HCT116 (cell line): ENCODE data around the gene BAIAP2L1. TPM values are rescaled to one million over a fixed set of nuclear protein-coding genes. Genes with fewer than 3 reads are reported as not detected.
"Not testable (repeated sequence)": the region's sequence is repeated elsewhere in the genome, so short reads cannot be mapped to it uniquely, and the experiment has no call there.

Experiments
- ATAC-seq: fragments of 200-7000 bp; cut with Tn5 transposase; 2 replicates; pipeline ENCODE4 v1.9.1; 2020; ENCODE audit warnings: mild to moderate bottlenecking, moderate library complexity
- BruUV-seq: library from RNA; stranded (reverse); fragments of 400-500 nt; replicated peaks from 2 replicates; lab custom pipeline; 2021; lab: Mats Ljungman, UMichigan
- CTCF ChIA-PET: fragments of 300-600 bp; sonication (Branson Sonifier 250); formaldehyde crosslinking; loops from one replicate; lab custom pipeline; 2021; ENCODE audit warnings: antibody characterized with exemption; lab: Charles Lee
- POLR2A ChIA-PET: fragments of 300-600, 350-600 bp; sonication (Branson Sonifier 250); formaldehyde crosslinking; loops from one replicate; lab custom pipeline; 2021; ENCODE audit warnings: antibody characterized with exemption; lab: Charles Lee
- RAD21 ChIA-PET, 2 experiments: fragments of 300-600 bp; sonication (Branson Sonifier 250); formaldehyde crosslinking; loops; one replicate each; lab custom pipeline; 2023; ENCODE audit warnings: low total read pairs in 2 of 2; ENCODE audit not compliant: uncharacterized antibody in 2 of 2, unreplicated experiment in 2 of 2, low non-redundant PET in 1 of 2; lab: Charles Lee
- DNase-seq: peaks from one replicate; pipeline ENCODE4 v3.0.0-alpha.2; 2010; ENCODE audit warnings: low read depth, low spot score
- H2AFZ ChIP-seq: fragments of 200-600 bp; shearing (Covaris generic), sonication (generic); 2 replicates; pipeline ENCODE4 v1.6.1; 2017; ENCODE audit warnings: low read depth, mixed run types, mixed read lengths, antibody characterized with exemption, low read length; ENCODE audit not compliant: poor library complexity, severe bottlenecking
- H3K27ac ChIP-seq: 2 replicates; pipeline ENCODE4 v1.5.1; 2012; ENCODE audit warnings: low read depth, low read length
- H3K27me3 ChIP-seq: fragments of 200-600 bp; sonication (generic); 2 replicates; pipeline ENCODE4 v1.6.1; 2016; ENCODE audit warnings: mixed run types, low read length, mixed read lengths; ENCODE audit not compliant: insufficient read depth
- H3K36me3 ChIP-seq, 2 experiments: fragments of 200-500 bp in 1 of 2; fragments of 200-600 bp in 1 of 2; sonication (Bioruptor generic) in 1 of 2; sonication (generic) in 1 of 2; 2 replicates each; pipeline versions ENCODE4 v1.5.1 to v1.6.1; 2014 to 2016; ENCODE audit warnings: low read length in 2 of 2, inconsistent platforms in 1 of 2, mixed read lengths in 1 of 2, mixed run types in 1 of 2; ENCODE audit not compliant: insufficient read depth in 2 of 2, control insufficient read depth in 1 of 2
- H3K4me1 ChIP-seq, 2 experiments: fragments of 200-600 bp in 1 of 2; sonication (generic) in 1 of 2; 2 replicates each; pipeline versions ENCODE4 v1.5.1 to v1.6.1; 2012 to 2017; ENCODE audit warnings: low read length in 2 of 2, inconsistent platforms in 1 of 2, mild to moderate bottlenecking in 1 of 2, mixed read lengths in 1 of 2, mixed run types in 1 of 2, moderate library complexity in 1 of 2; ENCODE audit not compliant: insufficient read depth in 2 of 2, control insufficient read depth in 1 of 2
- H3K4me2 ChIP-seq: fragments of 200-600 bp; sonication (generic); 2 replicates; pipeline ENCODE4 v1.6.1; 2017; ENCODE audit warnings: mixed run types, low read length, mixed read lengths
- H3K4me3 ChIP-seq, 2 experiments: fragments of 200-600 bp in 1 of 2; sonication (generic) in 1 of 2; replicated peaks in 1 of 2; 2 replicates each; pipeline ENCODE4 v1.5.1; 2011 to 2016; ENCODE audit warnings: low read length in 2 of 2, control low read depth in 1 of 2, low read depth in 1 of 2, mild to moderate bottlenecking in 1 of 2, mixed read lengths in 1 of 2, mixed run types in 1 of 2
- H3K79me2 ChIP-seq: fragments of 200-600 bp; sonication (generic); 2 replicates; pipeline ENCODE4 v1.6.1; 2017; ENCODE audit warnings: mild to moderate bottlenecking, mixed run types, low read length, moderate library complexity, mixed read lengths; ENCODE audit not compliant: insufficient read depth
- H3K9ac ChIP-seq: fragments of 200-600 bp; sonication (generic); 2 replicates; pipeline ENCODE4 v1.6.1; 2016; ENCODE audit warnings: low read length, mixed read lengths
- H3K9me2 ChIP-seq: fragments of 200-600 bp; sonication (generic), shearing (Covaris generic); 2 replicates; pipeline ENCODE4 v1.6.1; 2017; ENCODE audit warnings: mixed run types, mild to moderate bottlenecking, moderate library complexity; ENCODE audit not compliant: insufficient read depth
- H3K9me3 ChIP-seq, 2 experiments: fragments of 200-500 bp in 1 of 2; fragments of 200-600 bp in 1 of 2; sonication (Bioruptor generic) in 1 of 2; sonication (generic) in 1 of 2; 2 replicates each; pipeline ENCODE4 v1.6.1; 2014 to 2017; ENCODE audit warnings: low read length in 2 of 2, mixed read lengths in 2 of 2, inconsistent platforms in 1 of 2, low read depth in 1 of 2, mild to moderate bottlenecking in 1 of 2, mixed run types in 1 of 2, moderate library complexity in 1 of 2; ENCODE audit not compliant: control insufficient read depth in 1 of 2, insufficient read depth in 1 of 2
- H4K20me1 ChIP-seq: fragments of 200-600 bp; sonication (generic), shearing (Covaris generic); 2 replicates; pipeline ENCODE4 v1.6.1; 2017; ENCODE audit warnings: mixed run types, mild to moderate bottlenecking, moderate library complexity; ENCODE audit not compliant: insufficient read depth
- ATF3 ChIP-seq: IDR thresholded peaks from 2 replicates; pipeline ENCODE4 v1.6.1; 2012
- CEBPB ChIP-seq: IDR thresholded peaks from 2 replicates; pipeline ENCODE4 v1.6.1; 2012; ENCODE audit warnings: low read depth
- EGR1 ChIP-seq: IDR thresholded peaks from 2 replicates; pipeline ENCODE4 v1.6.1; 2012; ENCODE audit warnings: low read depth
- ELF1 ChIP-seq: IDR thresholded peaks from 2 replicates; pipeline ENCODE4 v1.6.1; 2012; ENCODE audit warnings: low read depth, borderline replicate concordance
- EZH2 ChIP-seq: fragments of 200-600 bp; sonication (generic); IDR thresholded peaks from 2 replicates; pipeline ENCODE4 v1.6.1; 2017; ENCODE audit warnings: antibody characterized with exemption, mixed run types
- EZH2phosphoT487 ChIP-seq: fragments of 200-600 bp; IDR thresholded peaks from 2 replicates; pipeline ENCODE4 v1.6.1; 2018; ENCODE audit warnings: antibody characterized with exemption, borderline replicate concordance
- FOSL1 ChIP-seq: IDR thresholded peaks from 2 replicates; pipeline ENCODE4 v1.6.1; 2012; ENCODE audit warnings: low read depth
- JUND ChIP-seq: IDR thresholded peaks from 2 replicates; pipeline ENCODE4 v1.6.1; 2012
- POLR2A ChIP-seq: IDR thresholded peaks from 2 replicates; pipeline ENCODE4 v1.7.0; 2011; ENCODE audit warnings: borderline replicate concordance; ENCODE audit not compliant: insufficient read depth, insufficient read length; ENCODE audit errors: extremely low read depth
- RAD21 ChIP-seq: IDR thresholded peaks from 2 replicates; pipeline ENCODE4 v1.6.1; 2012; ENCODE audit warnings: low read depth, mild to moderate bottlenecking
- SIN3A ChIP-seq: IDR thresholded peaks from 2 replicates; pipeline ENCODE4 v1.6.1; 2012; ENCODE audit warnings: low read depth
- SP1 ChIP-seq: IDR thresholded peaks from 2 replicates; pipeline ENCODE4 v1.6.1; 2012; ENCODE audit warnings: low read depth
- SRF ChIP-seq: IDR thresholded peaks from 2 replicates; pipeline ENCODE4 v1.6.1; 2012; ENCODE audit warnings: low read depth
- YY1 ChIP-seq: IDR thresholded peaks from 2 replicates; pipeline ENCODE4 v1.6.1; 2011; ENCODE audit warnings: low read length, low read depth, moderate library complexity, mild to moderate bottlenecking; ENCODE audit not compliant: insufficient replicate concordance; ENCODE audit errors: extremely low read depth
- ZFX ChIP-seq: fragments of 450-650 bp; IDR thresholded peaks from 2 replicates; pipeline ENCODE4 v1.6.1; 2017
- ZNF274 ChIP-seq: fragments of 200-500 bp; sonication (Bioruptor generic); IDR thresholded peaks from 2 replicates; pipeline ENCODE4 v1.6.1; 2014; ENCODE audit warnings: mild to moderate bottlenecking, low read depth, low read length, inconsistent platforms
- intact Hi-C: fragments of 100-400 bp; cut with micrococcal nuclease; formaldehyde crosslinking; loops from 2 replicates; pipeline ENCODE4 v1.10.0; 2022
- total RNA-seq: library from RNA; stranded (reverse); gene quantifications from one replicate; pipeline ENCODE4 v1.2.1, GENCODE V29; 2021; ENCODE audit not compliant: unreplicated experiment

BAIAP2L1 gene
- total RNA-seq, 1 experiment from 2014 or later = 61.2 TPM

GRCh38 chr7:98408146-98408545 is 7.3 kb upstream of the BAIAP2L1 start:
- RAD21 ChIA-PET, H3K4me1 ChIP-seq, H3K9me2 ChIP-seq, H3K4me2 ChIP-seq, DNase-seq, H3K79me2 ChIP-seq, ATAC-seq, H4K20me1 ChIP-seq, H3K27me3 ChIP-seq, H3K36me3 ChIP-seq, H3K9ac ChIP-seq, intact Hi-C loops, H3K9me3 ChIP-seq, H3K4me3 ChIP-seq, H2AFZ ChIP-seq, CTCF ChIA-PET, BruUV-seq, H3K27ac ChIP-seq: not testable (repeated sequence)
- POLR2A ChIA-PET = interaction anchor here (0.6 to 1.6 kb wide), 3 partner anchors 10 to 124 kb away, joined by 3 to 4 read pairs (median 3); no protein-coding TSS in a partner anchor

GRCh38 chr7:98406827-98407226 is 5.9 kb upstream of the BAIAP2L1 start:
- no TSS peak for BruUV-seq
- DNase-seq = no peak
- Histone ChIP-seq H3K4me3 (no peak overlapping the region), H4K20me1 (no peaks in the 10 kb centered on the region), H3K27ac (no peak overlapping the region), H3K9ac (no peak overlapping the region), H3K36me3 (no peaks in the 10 kb centered on the region), H3K9me3 (no peaks in the 10 kb centered on the region), H2AFZ (no peak overlapping the region), H3K79me2 (no peaks in the 10 kb centered on the region), H3K4me1 (no peaks in the 10 kb centered on the region), H3K9me2 (no peaks in the 10 kb centered on the region), H3K4me2 (no peak overlapping the region), H3K27me3 (no peaks in the 10 kb centered on the region)
- ChIA-PET RAD21 (interaction anchor here in 1 of 2 experiments (0.7 kb wide), 1 partner anchor 83 kb away, joined by 4 read pairs; no protein-coding TSS in a partner anchor), POLR2A (no interaction called here), CTCF (interaction anchor here (0.7 to 0.9 kb wide), 2 partner anchors 11 to 113 kb away, joined by 3 read pairs; no protein-coding TSS in a partner anchor)
- intact Hi-C loops = no loop called here
- TF ChIP-seq EZH2 (no peak), SP1 (no peak)
- ATAC-seq = no peak

- Histone ChIP-seq H4K20me1 (no peaks in the 10 kb centered on the region), H3K4me1 (peaks cover 4 to 9% of the 10 kb centered on the region in 2 experiments; a peak in 3 of 4 replicates), H3K4me2 (no peak overlapping the region), H3K9me3 (no peaks in the 10 kb centered on the region), H3K27ac (no peak overlapping the region), H3K4me3 (no peak overlapping the region), H3K79me2 (peaks cover 3% of the 10 kb centered on the region), H3K9ac (no peak overlapping the region), H2AFZ (no peak overlapping the region), H3K36me3 (no peaks in the 10 kb centered on the region), H3K9me2 (no peaks in the 10 kb centered on the region), H3K27me3 (no peaks in the 10 kb centered on the region)
- no peak for TF ChIP-seq FOSL1
- TF ChIP-seq EZH2phosphoT487 = no peak
- TF ChIP-seq YY1 = no peak
- no peak for TF ChIP-seq CEBPB
- TF ChIP-seq JUND = no peak
- TF ChIP-seq POLR2A = no peak
- TF ChIP-seq EGR1 = no peak
- no peak for TF ChIP-seq ELF1
- TF ChIP-seq RAD21 = no peak
- TF ChIP-seq SRF = no peak
- TF ChIP-seq ATF3 = no peak
- TF ChIP-seq ZFX = no peak
- no peak for TF ChIP-seq ZNF274
- no peak for TF ChIP-seq SIN3A
- no peak for TF ChIP-seq SP1
- BruUV-seq = no TSS peak
- ATAC-seq = no peak
- RAD21 ChIA-PET = no interaction called here
- DNase-seq = no peak
- intact Hi-C loops = no loop called here
- POLR2A ChIA-PET = no interaction called here
- CTCF ChIA-PET = no interaction called here
Measured at GRCh38 chr7:98404840-98405239, 4.0 kb upstream of the BAIAP2L1 start.
